NCI-H1048 (cell line): Measurements from ENCODE around the gene SYCE3.
"Not testable (repeated sequence)": the region's sequence is repeated elsewhere in the genome, so short reads cannot be mapped to it uniquely, and the experiment has no call there.

Source experiments
- DNase-seq: peaks from one replicate; lab custom pipeline; 2025; lab: John Stamatoyannopoulos, UW

SYCE3 gene

GRCh38 chr22:50520826-50521453 is 41.8 kb downstream of the SYCE3 start:
- no peak for DNase-seq

GRCh38 chr22:50520184-50520583 is 42.5 kb downstream of the SYCE3 start:
- DNase-seq: not testable (repeated sequence)

- DNase-seq: no peak
Measured at GRCh38 chr22:50519151-50519550, 43.6 kb downstream of the SYCE3 start.

DNA sequence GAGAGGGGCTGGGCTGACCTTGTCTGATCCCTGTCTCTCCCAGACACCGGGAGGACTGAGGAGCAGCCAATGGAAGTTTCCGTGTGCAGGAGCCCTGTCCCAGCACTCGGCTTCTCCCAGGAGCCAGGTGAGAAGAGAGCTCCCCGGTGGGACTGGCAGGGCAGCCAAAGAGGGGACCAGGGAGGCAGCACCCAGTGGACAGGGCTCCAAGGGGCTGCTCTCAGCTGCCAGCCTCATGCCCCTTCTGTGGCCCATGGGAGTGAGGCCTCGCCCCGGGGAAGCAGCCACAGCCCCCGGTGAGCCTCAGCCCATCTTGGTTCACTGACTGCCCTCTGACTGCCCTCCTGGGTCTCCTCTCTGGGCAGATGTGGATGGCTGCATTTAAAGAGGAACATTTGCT is 44.1 kb downstream of the SYCE3 start:
- no peak for DNase-seq

DNA sequence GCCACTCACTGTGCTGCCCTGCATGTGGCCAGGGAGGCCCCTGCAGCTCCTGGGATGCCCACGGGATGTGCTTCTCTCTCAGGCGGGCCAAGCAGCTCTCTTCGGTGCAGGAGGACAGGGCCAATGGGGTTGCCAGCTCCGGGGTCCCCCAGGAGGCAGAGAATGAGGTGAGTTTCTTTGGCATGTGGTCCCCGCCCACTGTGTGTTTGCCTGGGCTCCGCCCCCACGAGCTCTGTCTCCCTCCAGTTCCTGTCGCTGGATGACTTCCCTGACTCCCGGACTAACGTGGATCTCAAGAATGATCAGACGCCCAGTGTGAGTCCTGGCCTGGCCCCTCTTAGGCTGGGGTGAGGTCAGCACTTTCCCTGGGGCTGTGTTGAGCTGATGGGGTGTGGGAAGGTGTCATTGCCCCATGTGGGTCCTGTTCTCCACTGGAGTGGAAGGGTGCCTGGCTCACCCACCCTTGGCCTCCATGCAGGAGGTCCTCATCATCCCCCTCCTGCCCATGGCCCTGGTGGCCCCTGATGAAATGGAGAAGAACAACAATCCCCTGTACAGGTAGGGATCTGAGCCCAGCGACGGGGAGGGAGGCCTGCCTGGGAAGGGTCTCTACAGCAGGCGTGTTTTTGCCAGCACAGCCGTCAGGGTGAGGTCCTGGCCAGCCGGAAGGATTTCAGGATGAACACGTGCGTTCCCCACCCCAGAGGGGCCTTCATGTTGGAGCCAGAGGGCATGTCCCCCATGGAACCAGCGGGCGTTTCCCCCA is 45.0 kb downstream of the SYCE3 start:
- DNase-seq: no peak

DNA sequence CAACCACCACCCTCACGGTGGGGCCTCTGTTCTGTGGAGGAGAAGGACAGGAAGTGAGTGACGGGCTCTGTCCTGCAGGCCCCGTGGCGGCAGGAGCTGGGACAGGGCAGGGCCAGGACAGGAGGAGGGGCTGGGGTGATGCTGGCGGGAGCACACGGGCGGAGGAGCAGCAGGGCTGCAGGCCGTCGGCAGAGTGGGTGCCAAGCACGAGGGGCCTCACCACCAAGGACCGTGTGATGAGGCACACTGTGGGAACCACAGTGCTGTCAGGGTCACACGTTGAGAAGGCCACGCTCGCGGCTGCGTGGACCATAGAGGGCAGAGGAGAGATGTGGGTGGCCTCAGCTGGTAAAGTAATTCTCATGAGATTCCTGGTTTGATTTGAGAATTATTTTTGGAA is 45.8 kb downstream of the SYCE3 start:
- DNase-seq: no peak

GRCh38 chr22:50516068-50516467 is 46.7 kb downstream of the SYCE3 start:
- DNase-seq: no peak

- no peak for DNase-seq
Measured at GRCh38 chr22:50513175-50513574, 49.5 kb downstream of the SYCE3 start.

GRCh38 chr22:50508897-50509296 is 53.8 kb downstream of the SYCE3 start:
- DNase-seq: no peak

DNA sequence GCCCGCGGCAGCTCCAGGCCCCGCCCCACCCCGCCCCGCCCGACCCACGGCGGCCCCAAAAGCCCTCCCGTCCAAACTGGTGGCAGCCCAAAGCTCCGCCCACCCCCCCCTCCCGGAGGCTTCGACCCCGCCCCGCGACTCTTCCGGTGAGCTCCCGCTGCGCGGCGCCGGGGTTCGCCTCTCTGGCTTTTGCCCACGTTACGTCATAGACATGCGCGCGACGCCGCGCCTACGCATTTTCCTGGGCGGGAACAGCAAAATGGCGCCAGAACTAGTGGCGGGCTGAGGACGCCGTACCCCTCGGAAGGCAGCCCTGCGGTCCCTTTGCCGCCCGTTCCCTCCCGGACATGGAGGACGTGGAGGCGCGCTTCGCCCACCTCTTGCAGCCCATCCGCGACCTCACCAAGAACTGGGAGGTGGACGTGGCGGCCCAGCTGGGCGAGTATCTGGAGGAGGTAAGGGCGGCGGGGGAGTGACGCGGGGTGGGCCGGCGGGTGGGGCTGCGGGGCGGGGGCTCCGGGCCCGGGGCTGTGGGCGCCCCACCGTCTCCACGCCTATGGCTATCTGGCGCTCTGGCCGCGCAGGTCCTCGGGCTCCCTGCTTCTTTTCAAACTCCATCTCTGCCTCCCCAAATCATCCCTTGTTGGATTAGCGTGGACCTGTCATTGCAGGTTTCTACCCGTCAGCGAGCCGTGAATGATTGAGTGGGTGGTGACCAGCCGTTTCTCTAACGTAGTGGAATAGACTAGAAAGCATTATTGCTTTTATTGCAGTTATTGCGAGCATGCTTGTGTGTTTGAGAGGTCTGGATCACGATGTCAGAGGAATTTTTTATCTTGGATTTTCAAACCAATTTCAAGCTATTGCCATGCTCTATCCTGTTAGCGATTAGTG is 54.5 kb downstream of the SYCE3 start, which contains the start of gene NCAPH2:
NCAPH2 (plus strand) TSS at position 234 of the 894 bp plus-strand sequence; CDS start at position 348, 114 bp downstream.
- DNase-seq: peak; percentile 93

- no peak for DNase-seq
Measured at GRCh38 chr22:50507421-50507990, 55.2 kb downstream of the SYCE3 start, which contains the start of gene LMF2. Gene LMF2 (minus strand): TSS chr22:50507702. CDS start chr22:50507675, 27 bp downstream.

DNA sequence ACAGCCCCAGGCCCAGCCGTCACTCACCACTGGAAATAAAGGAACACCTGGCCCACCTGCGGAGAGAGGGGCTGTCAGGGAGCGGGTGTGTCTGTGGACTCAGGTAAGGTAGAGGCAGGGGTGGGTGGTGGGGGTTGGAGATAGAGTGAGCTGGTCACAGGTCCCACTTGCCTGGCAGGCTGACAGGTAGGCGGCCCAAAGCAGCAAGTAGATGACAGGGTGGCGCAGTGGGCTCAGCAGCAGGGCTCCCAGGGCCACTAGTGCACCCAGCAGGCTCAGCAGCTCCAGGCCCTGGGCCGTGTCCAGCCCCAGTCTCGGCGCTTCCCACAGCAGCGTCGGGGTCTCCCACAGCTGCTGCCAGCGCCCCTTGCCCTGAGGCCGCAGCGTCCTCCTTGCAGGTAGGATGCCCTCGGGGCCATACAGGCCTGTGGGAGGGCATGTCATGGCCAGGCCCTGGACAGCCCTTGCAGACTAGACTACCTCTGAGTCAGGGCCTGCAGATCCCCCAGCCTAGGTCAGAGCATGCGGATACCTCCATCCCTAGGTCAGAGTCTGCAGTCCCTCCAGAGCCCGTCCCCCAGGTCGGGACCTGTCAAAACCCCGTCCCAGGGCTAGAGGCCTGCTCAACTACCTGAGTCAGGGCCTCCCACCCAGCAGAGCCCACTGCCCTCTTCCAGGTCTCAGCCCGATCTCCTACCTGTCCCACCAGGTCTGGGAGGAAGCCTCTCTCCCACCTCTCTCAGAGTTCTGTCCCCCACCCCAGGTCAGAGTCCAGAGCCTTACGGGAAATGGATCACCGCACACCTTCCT is 55.9 kb downstream of the SYCE3 start:
- no peak for DNase-seq

GRCh38 chr22:50505776-50506610 is 56.7 kb downstream of the SYCE3 start:
- DNase-seq: no peak

- no peak for DNase-seq
Measured at GRCh38 chr22:50505276-50505775, 57.4 kb downstream of the SYCE3 start.

GRCh38 chr22:50504369-50505211 is 58.1 kb downstream of the SYCE3 start:
- DNase-seq: no peak

DNA sequence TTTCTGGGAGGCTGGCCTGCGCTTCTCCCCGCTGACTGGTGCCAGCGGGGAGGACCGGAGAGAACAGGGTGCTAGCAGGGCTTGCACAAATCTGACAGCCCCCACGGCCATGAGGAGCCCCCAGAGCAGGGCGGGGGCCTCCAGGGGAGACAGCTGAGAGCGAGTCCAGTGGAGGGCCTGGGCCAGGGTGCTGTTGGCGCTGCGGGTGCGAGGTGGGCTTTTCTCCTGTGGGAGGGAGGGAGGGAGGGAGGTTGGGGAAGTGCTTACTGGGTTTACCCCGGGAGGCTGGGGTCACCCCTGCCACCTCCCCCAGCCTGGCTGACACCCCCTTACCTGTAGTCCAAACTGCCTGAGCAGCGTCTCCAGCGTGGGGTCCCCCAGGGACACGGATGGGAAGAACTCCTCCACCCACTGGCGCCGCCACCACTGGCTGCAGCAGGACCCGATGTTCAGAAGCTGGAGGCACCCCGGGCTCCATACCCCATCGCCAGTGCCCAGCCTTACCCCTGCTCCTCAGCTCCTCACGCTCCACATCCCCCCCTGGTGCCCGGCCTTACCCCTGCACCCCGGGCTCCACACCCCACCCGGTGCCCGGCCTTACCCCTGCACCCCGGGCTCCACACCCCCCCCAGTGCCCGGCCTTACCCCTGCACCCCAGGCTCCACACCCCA is 59.1 kb downstream of the SYCE3 start:
- DNase-seq: no peak

DNA sequence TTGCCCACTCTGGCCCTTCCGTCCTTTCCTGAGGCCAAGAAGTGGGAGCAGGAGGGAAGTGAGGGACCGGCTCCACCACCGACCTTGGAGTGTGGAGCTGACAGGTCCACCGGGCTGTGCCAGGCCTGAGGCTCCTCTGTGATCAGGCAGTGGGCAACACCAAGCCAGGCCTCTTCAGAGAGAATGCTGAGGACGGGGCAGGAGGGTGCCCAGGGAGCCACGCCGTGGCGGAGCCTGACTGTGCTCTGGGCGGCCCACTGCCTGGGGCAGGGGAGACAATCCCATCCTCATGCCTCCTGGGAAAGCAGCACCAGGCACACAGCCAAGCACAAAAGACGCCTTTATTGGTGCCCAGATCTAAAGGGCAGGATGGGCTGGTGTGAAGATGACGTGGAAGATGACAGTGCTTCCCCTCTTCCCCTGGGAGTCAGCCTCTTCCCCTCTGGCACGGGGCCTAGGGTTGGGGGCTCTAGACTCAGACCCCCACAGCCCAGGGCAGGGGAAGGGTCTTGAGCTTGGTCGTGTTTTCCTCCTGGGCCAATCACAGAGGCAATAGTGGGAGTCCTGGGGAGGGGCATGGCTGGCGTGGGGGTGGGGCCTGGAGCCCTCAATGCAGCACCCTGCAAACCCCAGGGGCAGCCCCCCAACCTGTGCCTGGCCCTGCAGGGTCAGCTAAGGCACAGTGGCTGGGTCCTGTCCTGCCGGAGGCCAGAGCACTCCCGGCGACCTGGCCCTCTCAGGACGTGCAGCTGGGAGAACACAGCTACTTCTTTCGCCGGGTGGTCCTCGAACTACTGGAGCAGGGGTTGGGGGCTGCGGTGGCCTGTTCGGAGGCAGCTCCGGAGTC is 59.9 kb downstream of the SYCE3 start:
- DNase-seq: no peak

DNA sequence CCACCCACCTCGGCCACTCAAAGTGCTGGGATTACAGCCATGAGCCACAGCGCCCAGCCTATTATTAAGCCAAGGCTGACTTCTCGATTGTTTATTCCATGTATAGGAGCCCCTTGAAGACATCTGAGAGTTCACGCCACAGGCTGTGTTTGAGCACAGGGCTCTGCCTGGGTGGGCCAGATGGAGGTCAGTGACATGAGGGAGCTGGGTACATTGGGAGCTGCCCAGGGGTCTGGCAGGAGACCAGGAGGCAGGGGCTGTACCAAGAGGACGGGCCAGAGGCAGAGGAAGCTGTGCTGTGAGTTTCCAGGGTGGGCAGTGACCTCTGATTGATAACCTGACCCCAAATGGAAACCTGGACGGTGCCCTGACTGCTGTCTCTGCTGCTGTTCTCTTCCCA is 60.6 kb downstream of the SYCE3 start:
- DNase-seq: no peak
